ENCODE results near the gene PIM1.

The PIM1 gene

GRCh38 chr6:37138856-37139229, 31.1 kb upstream of the PIM1 start:
- Histone ChIP-seq H3K4me1 (ENCODE audit: control insufficient read depth in 1 of 2, insufficient read depth in 2 of 2, low read length in 2 of 2) (peaks cover 30 to 43% of the 10 kb centered on the region in 2 donors), H3K9ac (ENCODE audit: low read depth in 1 of 2, low read length in 2 of 2) (no peak overlapping the region), H3K27me3 (ENCODE audit: control insufficient read depth in 1 of 2, insufficient read depth in 2 of 2, low read length in 2 of 2) (no peaks in the 10 kb centered on the region), H3K27ac (ENCODE audit: low read depth, low read length) (no peak overlapping the region), H3K9me3 (ENCODE audit: control insufficient read depth in 1 of 2, low read length in 2 of 2) (no peaks in the 10 kb centered on the region), H3K4me3 (ENCODE audit: low read depth in 1 of 2, low read length in 2 of 2) (no peak overlapping the region), H3K36me3 (ENCODE audit: control insufficient read depth in 1 of 2, insufficient read depth in 2 of 2, low read length in 2 of 2) (no peaks in the 10 kb centered on the region)

GRCh38 chr6:37139230-37139962, 30.6 kb upstream of the PIM1 start:
- Histone ChIP-seq H3K9ac (ENCODE audit: low read depth in 1 of 2, low read length in 2 of 2) (no peak overlapping the region), H3K27me3 (ENCODE audit: control insufficient read depth in 1 of 2, insufficient read depth in 2 of 2, low read length in 2 of 2) (no peaks in the 10 kb centered on the region), H3K4me3 (ENCODE audit: low read depth in 1 of 2, low read length in 2 of 2) (no peak overlapping the region), H3K9me3 (ENCODE audit: control insufficient read depth in 1 of 2, low read length in 2 of 2) (no peaks in the 10 kb centered on the region), H3K36me3 (ENCODE audit: control insufficient read depth in 1 of 2, insufficient read depth in 2 of 2, low read length in 2 of 2) (no peaks in the 10 kb centered on the region), H3K27ac (ENCODE audit: low read depth, low read length) (no peak overlapping the region), H3K4me1 (ENCODE audit: control insufficient read depth in 1 of 2, insufficient read depth in 2 of 2, low read length in 2 of 2) (peaks cover 25 to 38% of the 10 kb centered on the region in 2 donors)

GRCh38 chr6:37140145-37140544, 29.8 kb upstream of the PIM1 start:
- Histone ChIP-seq H3K4me1 (ENCODE audit: control insufficient read depth in 1 of 2, insufficient read depth in 2 of 2, low read length in 2 of 2) (peaks cover 17 to 30% of the 10 kb centered on the region in 2 donors), H3K9ac (ENCODE audit: low read depth in 1 of 2, low read length in 2 of 2) (no peak overlapping the region), H3K36me3 (ENCODE audit: control insufficient read depth in 1 of 2, insufficient read depth in 2 of 2, low read length in 2 of 2) (no peaks in the 10 kb centered on the region), H3K9me3 (ENCODE audit: control insufficient read depth in 1 of 2, low read length in 2 of 2) (no peaks in the 10 kb centered on the region), H3K27ac (ENCODE audit: low read depth, low read length) (no peak overlapping the region), H3K27me3 (ENCODE audit: control insufficient read depth in 1 of 2, insufficient read depth in 2 of 2, low read length in 2 of 2) (no peaks in the 10 kb centered on the region), H3K4me3 (ENCODE audit: low read depth in 1 of 2, low read length in 2 of 2) (no peak overlapping the region)

- H3K4me1 ChIP-seq (ENCODE audit: control insufficient read depth in 1 of 2, insufficient read depth in 2 of 2, low read length in 2 of 2) = peaks cover 11 to 22% of the 10 kb centered on the region in 2 donors
- no peak overlapping the region for H3K9ac ChIP-seq (ENCODE audit: low read depth in 1 of 2, low read length in 2 of 2)
- H3K4me3 ChIP-seq (ENCODE audit: low read depth in 1 of 2, low read length in 2 of 2) = no peak overlapping the region
- no peaks in the 10 kb centered on the region for H3K27me3 ChIP-seq (ENCODE audit: control insufficient read depth in 1 of 2, insufficient read depth in 2 of 2, low read length in 2 of 2)
- H3K9me3 ChIP-seq (ENCODE audit: control insufficient read depth in 1 of 2, low read length in 2 of 2) = no peaks in the 10 kb centered on the region
- H3K27ac ChIP-seq (ENCODE audit: low read depth, low read length) = no peak overlapping the region
- H3K36me3 ChIP-seq (ENCODE audit: control insufficient read depth in 1 of 2, insufficient read depth in 2 of 2, low read length in 2 of 2) = no peaks in the 10 kb centered on the region
Observed at GRCh38 chr6:37141281-37142049, 28.5 kb upstream of the PIM1 start.

DNA sequence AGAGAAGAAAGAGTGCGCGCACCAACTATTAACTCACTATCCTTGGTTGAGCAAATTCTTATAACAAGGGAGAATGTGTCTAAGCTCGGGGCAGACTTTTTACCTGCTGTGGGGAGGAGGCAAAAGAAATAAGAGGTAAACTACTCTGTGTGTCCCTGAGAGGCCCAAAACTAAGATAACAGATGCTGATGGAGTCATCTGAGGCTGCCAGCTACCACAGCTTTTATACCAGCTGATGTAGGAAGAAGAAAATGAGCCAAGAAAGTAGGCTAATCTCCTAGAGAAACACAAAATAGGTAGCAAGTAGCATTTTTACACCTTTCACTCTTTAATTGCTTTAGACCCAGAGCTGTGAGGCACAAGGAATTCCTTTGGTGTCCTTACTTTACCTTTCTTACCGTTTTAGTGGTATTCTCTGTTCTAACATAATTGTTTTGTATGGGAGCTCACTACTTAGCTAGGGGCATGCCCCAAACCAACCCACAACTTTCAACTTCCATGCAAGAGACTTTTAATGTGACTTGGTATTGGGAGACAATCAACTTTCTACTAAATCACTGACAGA, 27.8 kb upstream of the PIM1 start:
- no peak overlapping the region for H3K27ac ChIP-seq (ENCODE audit: low read depth, low read length)
- no peak overlapping the region for H3K9ac ChIP-seq (ENCODE audit: low read depth in 1 of 2, low read length in 2 of 2)
- H3K4me1 ChIP-seq (ENCODE audit: control insufficient read depth in 1 of 2, insufficient read depth in 2 of 2, low read length in 2 of 2) = peaks cover 5 to 15% of the 10 kb centered on the region in 2 donors
- H3K27me3 ChIP-seq (ENCODE audit: control insufficient read depth in 1 of 2, insufficient read depth in 2 of 2, low read length in 2 of 2) = no peaks in the 10 kb centered on the region
- H3K9me3 ChIP-seq (ENCODE audit: control insufficient read depth in 1 of 2, low read length in 2 of 2) = no peaks in the 10 kb centered on the region
- H3K36me3 ChIP-seq (ENCODE audit: control insufficient read depth in 1 of 2, insufficient read depth in 2 of 2, low read length in 2 of 2) = no peaks in the 10 kb centered on the region
- no peak overlapping the region for H3K4me3 ChIP-seq (ENCODE audit: low read depth in 1 of 2, low read length in 2 of 2)

DNA sequence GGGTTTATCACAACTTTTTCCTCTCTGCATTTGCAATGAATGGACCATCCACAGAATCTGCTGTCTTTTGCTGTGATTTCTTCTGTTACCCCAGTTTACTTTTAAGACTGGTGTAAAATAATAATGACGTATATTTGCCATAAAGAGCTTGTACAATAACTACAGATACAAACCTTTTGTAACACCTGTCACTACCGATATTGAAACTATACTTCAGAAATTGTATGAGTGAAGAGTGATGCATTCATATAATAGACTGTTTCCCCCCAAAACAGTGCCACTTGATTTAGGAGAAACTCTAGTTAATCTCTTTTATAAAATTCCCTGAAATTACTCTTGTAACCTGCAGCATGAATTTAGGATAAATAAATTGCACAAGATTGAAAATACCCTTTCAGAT, 26.4 kb upstream of the PIM1 start:
- Histone ChIP-seq H3K9ac (ENCODE audit: low read depth in 1 of 2, low read length in 2 of 2) (no peak overlapping the region), H3K27me3 (ENCODE audit: control insufficient read depth in 1 of 2, insufficient read depth in 2 of 2, low read length in 2 of 2) (no peaks in the 10 kb centered on the region), H3K9me3 (ENCODE audit: control insufficient read depth in 1 of 2, low read length in 2 of 2) (no peaks in the 10 kb centered on the region), H3K27ac (ENCODE audit: low read depth, low read length) (no peak overlapping the region), H3K36me3 (ENCODE audit: control insufficient read depth in 1 of 2, insufficient read depth in 2 of 2, low read length in 2 of 2) (no peaks in the 10 kb centered on the region), H3K4me3 (ENCODE audit: low read depth in 1 of 2, low read length in 2 of 2) (no peak overlapping the region), H3K4me1 (ENCODE audit: control insufficient read depth in 1 of 2, insufficient read depth in 2 of 2, low read length in 2 of 2) (peaks cover 4 to 5% of the 10 kb centered on the region in 2 donors)

GRCh38 chr6:37145443-37145842, 24.5 kb upstream of the PIM1 start:
- Histone ChIP-seq H3K9ac (ENCODE audit: low read depth in 1 of 2, low read length in 2 of 2) (no peak overlapping the region), H3K4me1 (ENCODE audit: control insufficient read depth in 1 of 2, insufficient read depth in 2 of 2, low read length in 2 of 2) (peaks cover 4 to 5% of the 10 kb centered on the region in 2 donors), H3K9me3 (ENCODE audit: control insufficient read depth in 1 of 2, low read length in 2 of 2) (no peaks in the 10 kb centered on the region), H3K4me3 (ENCODE audit: low read depth in 1 of 2, low read length in 2 of 2) (no peak overlapping the region), H3K27me3 (ENCODE audit: control insufficient read depth in 1 of 2, insufficient read depth in 2 of 2, low read length in 2 of 2) (no peaks in the 10 kb centered on the region), H3K27ac (ENCODE audit: low read depth, low read length) (no peak overlapping the region), H3K36me3 (ENCODE audit: control insufficient read depth in 1 of 2, insufficient read depth in 2 of 2, low read length in 2 of 2) (no peaks in the 10 kb centered on the region)

DNA sequence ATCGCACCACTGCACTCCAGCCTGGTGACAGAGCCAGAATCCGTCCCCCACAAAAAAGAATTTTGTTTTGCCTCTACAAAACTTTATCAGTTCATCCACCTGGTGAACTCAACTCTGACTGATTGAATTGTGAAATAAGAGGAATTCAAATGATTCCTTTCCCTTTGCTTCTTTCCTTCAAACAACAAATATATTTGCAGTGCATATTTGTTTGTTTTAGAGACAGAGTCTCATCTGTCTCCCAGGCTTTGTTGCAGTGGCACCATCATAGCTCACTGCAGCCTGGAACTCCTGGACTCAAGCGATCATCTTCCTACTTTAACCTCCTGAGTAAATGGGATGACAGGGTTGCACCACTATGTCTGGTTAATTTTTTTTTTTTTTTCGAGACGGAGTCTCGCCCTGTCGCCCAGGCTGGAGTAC, 23.2 kb upstream of the PIM1 start:
- Histone ChIP-seq H3K9me3 (ENCODE audit: control insufficient read depth in 1 of 2, low read length in 2 of 2) (no peaks in the 10 kb centered on the region), H3K4me3 (ENCODE audit: low read depth in 1 of 2, low read length in 2 of 2) (no peak overlapping the region), H3K4me1 (ENCODE audit: control insufficient read depth in 1 of 2, insufficient read depth in 2 of 2, low read length in 2 of 2) (peaks cover 0 to 4% of the 10 kb centered on the region in 2 donors), H3K9ac (ENCODE audit: low read depth in 1 of 2, low read length in 2 of 2) (no peak overlapping the region), H3K27ac (ENCODE audit: low read depth, low read length) (no peak overlapping the region), H3K36me3 (ENCODE audit: control insufficient read depth in 1 of 2, insufficient read depth in 2 of 2, low read length in 2 of 2) (no peaks in the 10 kb centered on the region), H3K27me3 (ENCODE audit: control insufficient read depth in 1 of 2, insufficient read depth in 2 of 2, low read length in 2 of 2) (no peaks in the 10 kb centered on the region)

DNA sequence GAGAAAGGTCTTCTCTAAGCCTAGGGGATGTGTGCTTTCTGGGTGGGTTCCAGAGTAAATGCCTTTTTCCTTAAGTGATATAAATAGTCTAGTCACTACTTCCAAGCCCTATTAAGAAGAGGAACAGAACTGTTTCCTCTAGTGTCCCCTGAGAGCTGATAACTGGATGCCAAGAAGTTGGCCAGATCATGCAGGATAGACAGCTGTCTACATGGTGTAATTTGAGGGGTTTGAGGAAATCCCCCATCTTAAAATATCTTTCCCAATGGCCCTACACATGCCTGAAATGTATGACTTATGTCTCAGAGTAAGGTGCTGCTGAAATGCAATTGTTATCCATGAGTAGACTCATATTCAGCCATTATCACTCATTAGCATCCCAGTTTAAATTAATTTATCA, 20.2 kb upstream of the PIM1 start:
- Histone ChIP-seq H3K27me3 (ENCODE audit: control insufficient read depth in 1 of 2, insufficient read depth in 2 of 2, low read length in 2 of 2) (no peaks in the 10 kb centered on the region), H3K4me3 (ENCODE audit: low read depth in 1 of 2, low read length in 2 of 2) (no peak overlapping the region), H3K4me1 (ENCODE audit: control insufficient read depth in 1 of 2, insufficient read depth in 2 of 2, low read length in 2 of 2) (no peaks in the 10 kb centered on the region), H3K36me3 (ENCODE audit: control insufficient read depth in 1 of 2, insufficient read depth in 2 of 2, low read length in 2 of 2) (no peaks in the 10 kb centered on the region), H3K27ac (ENCODE audit: low read depth, low read length) (no peak overlapping the region), H3K9me3 (ENCODE audit: control insufficient read depth in 1 of 2, low read length in 2 of 2) (no peaks in the 10 kb centered on the region), H3K9ac (ENCODE audit: low read depth in 1 of 2, low read length in 2 of 2) (no peak overlapping the region)

DNA sequence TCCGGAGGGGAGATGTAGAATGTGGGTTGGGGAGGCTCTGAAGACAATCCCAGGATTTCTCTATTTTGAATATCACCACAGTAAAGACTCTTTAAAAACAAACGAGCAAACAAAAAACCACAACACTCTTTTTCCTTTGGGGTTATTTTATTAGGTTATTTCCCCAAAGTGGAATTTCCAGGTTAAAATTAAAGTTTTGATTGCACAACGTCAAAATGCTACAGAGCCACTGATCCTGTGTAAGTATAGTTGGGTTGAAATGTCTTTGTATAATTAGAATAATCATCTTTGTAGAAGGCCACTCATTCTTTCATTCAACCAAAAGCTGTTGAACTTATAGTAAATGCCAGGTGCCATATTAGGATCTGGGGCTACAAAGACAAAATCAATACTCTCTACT, 19.6 kb upstream of the PIM1 start:
- H3K36me3 ChIP-seq (ENCODE audit: control insufficient read depth in 1 of 2, insufficient read depth in 2 of 2, low read length in 2 of 2) = no peaks in the 10 kb centered on the region
- no peak overlapping the region for H3K4me3 ChIP-seq (ENCODE audit: low read depth in 1 of 2, low read length in 2 of 2)
- H3K27me3 ChIP-seq (ENCODE audit: control insufficient read depth in 1 of 2, insufficient read depth in 2 of 2, low read length in 2 of 2) = no peaks in the 10 kb centered on the region
- no peaks in the 10 kb centered on the region for H3K9me3 ChIP-seq (ENCODE audit: control insufficient read depth in 1 of 2, low read length in 2 of 2)
- no peak overlapping the region for H3K27ac ChIP-seq (ENCODE audit: low read depth, low read length)
- no peak overlapping the region for H3K9ac ChIP-seq (ENCODE audit: low read depth in 1 of 2, low read length in 2 of 2)
- peaks cover 4 to 6% of the 10 kb centered on the region in 2 donors for H3K4me1 ChIP-seq (ENCODE audit: control insufficient read depth in 1 of 2, insufficient read depth in 2 of 2, low read length in 2 of 2)
